OCI-LY1 (cell line): Measurements from ENCODE around the gene BMP6.

Experiments used
- H2AFZ ChIP-seq: fragments of 200-600 bp; sonication (generic), shearing (Covaris generic); 2 replicates; pipeline ENCODE4 v1.6.0; 2014; ENCODE audit warnings: antibody characterized with exemption, mild to moderate bottlenecking, low read length
- H3F3A ChIP-seq: fragments of 200-600 bp; sonication (generic), shearing (Covaris generic); 2 replicates; pipeline ENCODE4 v1.6.0; 2014; ENCODE audit warnings: mild to moderate bottlenecking, antibody characterized with exemption, low read length, moderate library complexity; ENCODE audit not compliant: insufficient read depth
- H3K27ac ChIP-seq: fragments of 200-600 bp; sonication (generic); 2 replicates; pipeline ENCODE4 v1.5.1; 2014; ENCODE audit warnings: low read length, mixed run types, mild to moderate bottlenecking, low read depth; ENCODE audit not compliant: poor library complexity, severe bottlenecking
- H3K27me3 ChIP-seq: fragments of 200-600 bp; sonication (generic); 2 replicates; pipeline ENCODE4 v1.6.0; 2014; ENCODE audit warnings: antibody characterized with exemption, mild to moderate bottlenecking, low read length, moderate library complexity; ENCODE audit not compliant: insufficient read depth
- H3K36me3 ChIP-seq: fragments of 200-600 bp; sonication (generic); 2 replicates; pipeline ENCODE4 v1.6.1; 2014; ENCODE audit warnings: mild to moderate bottlenecking, antibody characterized with exemption, low read length, moderate library complexity, mixed read lengths; ENCODE audit not compliant: insufficient read depth
- H3K4me1 ChIP-seq: fragments of 200-600 bp; sonication (generic); 2 replicates; pipeline ENCODE4 v1.5.1; 2014; ENCODE audit warnings: mild to moderate bottlenecking, low read length, moderate library complexity; ENCODE audit not compliant: insufficient read depth, severe bottlenecking
- H3K4me2 ChIP-seq: fragments of 200-600 bp; sonication (generic), shearing (Covaris generic); 2 replicates; pipeline ENCODE4 v1.6.1; 2014; ENCODE audit warnings: low read length
- H3K4me3 ChIP-seq: fragments of 200-600 bp; sonication (generic); 2 replicates; pipeline ENCODE4 v1.5.1; 2014; ENCODE audit warnings: low read length, low read depth, mild to moderate bottlenecking, mixed read lengths; ENCODE audit not compliant: poor library complexity, severe bottlenecking
- H3K79me2 ChIP-seq: fragments of 200-600 bp; shearing (Covaris generic); 2 replicates; pipeline ENCODE4 v1.6.1; 2016; ENCODE audit warnings: mixed run types, low read length, mixed read lengths; ENCODE audit not compliant: insufficient read depth
- H3K9ac ChIP-seq: fragments of 200-600 bp; sonication (generic), shearing (Covaris generic); 2 replicates; pipeline ENCODE4 v1.6.1; 2014; ENCODE audit warnings: mild to moderate bottlenecking, low read length, mixed read lengths
- H3K9me2 ChIP-seq: fragments of 200-600 bp; sonication (generic), shearing (Covaris generic); 2 replicates; pipeline ENCODE4 v1.6.1; 2014; ENCODE audit warnings: low read depth, mild to moderate bottlenecking, low read length, mixed read lengths
- H3K9me3 ChIP-seq: fragments of 200-600 bp; shearing (Covaris generic); 2 replicates; pipeline ENCODE4 v1.6.1; 2014; ENCODE audit warnings: low read length, mixed read lengths
- H4K20me1 ChIP-seq: fragments of 200-600 bp; sonication (generic), shearing (Covaris generic); 2 replicates; pipeline ENCODE4 v1.6.0; 2016; ENCODE audit warnings: mild to moderate bottlenecking, low read length; ENCODE audit not compliant: insufficient read depth
- CTCF ChIP-seq: fragments of 200-600 bp; sonication (generic), shearing (Covaris generic); IDR thresholded peaks from 2 replicates; pipeline ENCODE4 v1.5.1; 2017; ENCODE audit warnings: mild to moderate bottlenecking, antibody characterized with exemption, low read length, moderate library complexity, mixed read lengths
- EZH2 ChIP-seq: fragments of 200-600 bp; sonication (generic), shearing (Covaris generic); IDR thresholded peaks from 2 replicates; pipeline ENCODE4 v1.8.0; 2017; ENCODE audit warnings: borderline replicate concordance, mixed run types, mild to moderate bottlenecking, antibody characterized with exemption, low read length, moderate library complexity, mixed read lengths

The BMP6 gene

GRCh38 chr6:7917729-7918128 lies 191.8 kb downstream of the BMP6 start:
- Histone ChIP-seq H3K9me3 (no peaks in the 10 kb centered on the region), H3K36me3 (no peaks in the 10 kb centered on the region), H3K4me3 (no peak overlapping the region), H4K20me1 (no peaks in the 10 kb centered on the region), H2AFZ (no peak overlapping the region), H3K27me3 (peaks cover 6% of the 10 kb centered on the region; the same call in 1 of the 2 replicates), H3K4me1 (peaks cover 8% of the 10 kb centered on the region), H3K9ac (no peak overlapping the region), H3K9me2 (no peaks in the 10 kb centered on the region), H3K79me2 (no peaks in the 10 kb centered on the region), H3F3A (no peaks in the 10 kb centered on the region), H3K4me2 (no peak overlapping the region), H3K27ac (no peak overlapping the region)
- TF ChIP-seq CTCF (no peak), EZH2 (no peak)

GRCh38 chr6:7918403-7918802 lies 192.5 kb downstream of the BMP6 start:
- no peak overlapping the region for H3K4me2 ChIP-seq
- no peaks in the 10 kb centered on the region for H4K20me1 ChIP-seq
- no peak overlapping the region for H2AFZ ChIP-seq
- H3K9ac ChIP-seq = no peak overlapping the region
- no peak overlapping the region for H3K27ac ChIP-seq
- H3K9me3 ChIP-seq = no peaks in the 10 kb centered on the region
- no peak overlapping the region for H3K4me3 ChIP-seq
- H3K9me2 ChIP-seq = no peaks in the 10 kb centered on the region
- H3K36me3 ChIP-seq = no peaks in the 10 kb centered on the region
- H3K79me2 ChIP-seq = no peaks in the 10 kb centered on the region
- TF ChIP-seq CTCF (no peak), EZH2 (no peak)
- peaks cover 6% of the 10 kb centered on the region; the same call in 1 of the 2 replicates for H3K27me3 ChIP-seq
- no peaks in the 10 kb centered on the region for H3F3A ChIP-seq
- H3K4me1 ChIP-seq = peaks cover 8% of the 10 kb centered on the region

GRCh38 chr6:7919871-7920270 lies 194.0 kb downstream of the BMP6 start:
- Histone ChIP-seq H4K20me1 (no peaks in the 10 kb centered on the region), H3K4me1 (peaks cover 8% of the 10 kb centered on the region), H3K9me2 (no peaks in the 10 kb centered on the region), H3K9ac (no peak overlapping the region), H3K4me3 (no peak overlapping the region), H3K4me2 (no peak overlapping the region), H3K27me3 (peaks cover 6% of the 10 kb centered on the region; the same call in 1 of the 2 replicates), H3F3A (no peaks in the 10 kb centered on the region), H3K36me3 (no peaks in the 10 kb centered on the region), H2AFZ (no peak overlapping the region), H3K79me2 (no peaks in the 10 kb centered on the region), H3K9me3 (no peaks in the 10 kb centered on the region), H3K27ac (no peak overlapping the region)
- TF ChIP-seq EZH2 (no peak), CTCF (no peak)
